ENCODE measurements around the gene NHLH2.

NHLH2 gene

GRCh38 chr1:115802416-115802815 is 38.5 kb downstream of the NHLH2 start:
- DNase-seq (ENCODE audit: low read depth in 2 of 2), result no peak

DNA sequence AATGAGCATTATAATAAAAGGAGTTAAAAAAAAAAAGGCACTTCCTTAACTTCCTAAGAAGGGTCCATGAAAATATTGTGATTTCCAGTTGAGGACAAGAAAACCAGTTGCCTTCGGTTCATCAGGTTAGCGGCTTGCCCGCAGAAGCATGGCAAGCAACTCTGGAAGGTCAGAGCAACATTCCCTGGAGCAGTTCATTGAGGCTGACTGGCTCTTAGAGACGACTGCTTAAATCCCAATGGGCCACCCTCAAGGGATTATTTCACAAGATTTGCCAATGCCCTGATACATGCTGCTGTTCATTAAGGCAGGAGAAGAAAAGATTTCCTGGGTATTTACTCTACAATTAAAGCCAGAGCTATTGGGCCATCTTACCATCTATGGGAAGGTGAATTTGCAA is 43.4 kb downstream of the NHLH2 start:
- DNase-seq (ENCODE audit: low read depth in 2 of 2), result no peak

DNA sequence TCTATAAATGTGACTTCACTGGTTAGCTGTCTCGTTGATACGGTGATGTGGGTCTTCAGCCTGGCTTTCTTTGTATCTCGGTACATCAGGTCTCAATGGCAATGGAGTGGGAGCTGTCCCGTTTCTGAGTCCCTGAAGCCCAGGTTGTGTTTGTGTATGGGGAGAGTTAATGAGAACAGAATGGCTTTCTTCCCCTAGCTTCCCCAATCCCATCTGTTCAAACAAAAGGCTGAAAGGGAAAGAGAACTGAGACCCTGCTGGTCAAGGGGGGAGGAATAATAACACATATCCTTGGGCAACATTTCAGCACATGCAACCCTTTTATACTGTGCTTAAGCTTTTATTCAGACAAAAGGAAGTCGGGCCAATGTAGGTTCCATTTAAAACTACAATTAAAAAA is 44.0 kb downstream of the NHLH2 start:
- no peak for DNase-seq (ENCODE audit: low read depth in 2 of 2)

DNA sequence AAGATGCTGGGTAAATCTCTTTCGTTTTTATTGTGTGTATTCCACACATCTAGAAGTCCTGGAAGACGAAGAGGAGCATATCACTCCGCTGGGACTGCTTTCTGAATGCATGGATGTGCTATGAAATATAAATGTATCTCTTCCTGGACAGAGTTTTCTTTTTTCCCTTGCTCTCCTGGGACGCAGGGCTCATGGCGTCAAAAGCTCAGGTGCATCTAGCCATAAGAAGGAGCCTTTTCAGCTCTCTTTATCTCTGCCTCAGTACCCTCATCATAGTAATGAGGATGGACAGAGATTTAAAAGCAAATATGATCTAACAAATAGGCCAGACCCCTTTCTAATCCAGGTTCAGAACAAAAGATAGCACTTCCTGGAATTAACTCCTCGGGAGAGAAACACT is 44.9 kb downstream of the NHLH2 start:
- no peak for DNase-seq (ENCODE audit: low read depth in 2 of 2)

DNA sequence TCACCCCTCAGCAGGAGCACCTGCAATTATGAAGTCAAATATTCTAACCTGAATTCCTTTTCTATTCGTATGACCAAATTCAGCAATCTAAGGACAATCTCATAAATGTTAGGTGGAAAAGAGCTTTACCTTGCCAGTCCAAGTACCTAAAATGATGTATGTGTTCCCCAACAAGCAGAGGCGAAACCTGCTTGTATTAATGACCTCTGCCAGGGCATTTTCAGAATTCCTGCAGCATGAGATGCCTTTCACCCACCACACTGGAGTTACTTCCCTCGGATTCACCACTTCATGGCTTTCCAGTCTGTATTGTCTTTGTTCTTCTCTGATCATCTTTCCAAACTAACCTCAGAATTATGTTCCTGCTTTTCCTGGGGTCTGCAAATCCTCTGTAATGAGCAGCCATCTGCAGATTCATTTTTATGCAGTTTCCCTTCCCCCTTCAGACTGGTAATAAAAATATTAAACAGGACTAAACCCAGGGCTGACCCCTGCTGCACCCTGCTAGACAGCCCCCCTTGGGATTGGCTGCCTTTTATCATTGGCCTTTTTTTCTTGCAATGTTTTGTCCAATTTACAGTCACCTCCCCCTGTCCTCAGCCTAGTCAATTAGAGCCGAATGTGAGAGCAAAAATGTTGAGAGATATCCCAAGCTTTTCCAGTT is 45.8 kb downstream of the NHLH2 start:
- DNase-seq (ENCODE audit: low read depth in 2 of 2), result no peak

DNA sequence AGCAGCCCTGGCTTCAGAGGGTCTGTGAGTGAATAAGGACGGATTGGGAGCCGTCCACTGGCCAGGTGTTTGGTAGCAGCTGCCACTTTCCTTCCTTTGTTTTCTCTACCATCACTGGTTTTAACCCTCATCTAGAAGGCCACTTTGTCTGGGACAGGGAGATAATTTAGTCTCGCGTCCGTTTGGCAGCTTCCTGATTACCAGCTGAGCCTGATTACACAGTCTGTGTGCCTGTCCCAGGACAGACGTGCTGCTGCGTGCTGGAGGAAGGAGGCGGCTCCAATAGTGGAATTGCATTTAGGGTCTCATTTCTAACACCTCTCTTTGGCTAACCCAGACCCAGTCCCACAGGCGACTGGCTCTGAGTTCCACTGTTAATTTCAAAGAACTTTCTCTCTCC is 47.8 kb downstream of the NHLH2 start:
- DNase-seq (ENCODE audit: low read depth in 2 of 2), result no peak

- DNase-seq (ENCODE audit: low read depth in 2 of 2), result no peak
Observed at GRCh38 chr1:115791816-115792215, 49.1 kb downstream of the NHLH2 start.

- no peak for DNase-seq (ENCODE audit: low read depth in 2 of 2)
Observed at GRCh38 chr1:115790846-115791245, 50.1 kb downstream of the NHLH2 start.

DNA sequence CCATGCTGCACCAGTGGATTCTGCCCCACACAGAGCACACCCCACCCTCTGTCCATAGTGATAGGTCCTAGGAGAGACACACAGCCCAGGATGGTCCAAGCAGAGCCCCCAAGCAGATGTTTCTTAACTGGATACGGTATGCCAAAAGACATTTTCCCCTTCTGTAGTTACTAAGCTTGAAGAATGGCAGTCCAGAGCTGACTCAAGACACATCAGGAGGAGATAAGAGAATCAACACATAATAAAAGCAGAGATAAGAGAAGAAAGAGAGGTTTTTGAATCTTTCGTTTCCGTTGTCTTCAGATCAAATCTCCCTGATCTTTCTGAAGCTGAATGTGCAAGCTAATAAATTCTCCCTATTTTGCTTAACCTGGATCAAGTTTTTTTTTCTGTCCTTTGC is 50.6 kb downstream of the NHLH2 start:
- no peak for DNase-seq (ENCODE audit: low read depth in 2 of 2)

Measured in stimulated activated CD4-positive, alpha-beta T cell treated with anti-CD3 and anti-CD28 coated beads, Interleukin-1b, Interleukin-23, amount 100 ng/mL, for 1 hour (primary cell).